Measurements from ENCODE around the gene FYCO1.

FYCO1 gene

DNA sequence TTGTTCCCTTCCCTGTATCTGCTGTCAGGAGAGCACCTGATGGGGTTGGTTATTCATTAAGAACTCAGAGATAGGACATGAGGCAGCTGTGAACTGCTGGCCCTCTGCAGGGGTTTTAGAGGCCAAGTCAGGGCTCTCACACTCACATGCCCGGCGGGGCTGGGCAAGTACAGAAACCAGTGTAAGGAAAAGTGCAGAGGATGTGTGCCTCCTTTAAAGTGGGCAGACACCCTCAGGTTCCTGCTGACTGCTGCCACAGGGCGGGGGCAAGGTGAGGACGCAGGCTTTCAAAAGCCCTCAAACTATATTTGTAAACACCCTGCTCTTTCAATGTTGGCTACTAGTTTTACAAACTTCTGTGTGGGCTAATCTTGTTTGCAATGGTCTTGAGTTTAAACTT, 30.0 kb downstream of the FYCO1 start:
- no peak for DNase-seq (ENCODE audit: low read depth)
- TF ChIP-seq, protein P1, sequence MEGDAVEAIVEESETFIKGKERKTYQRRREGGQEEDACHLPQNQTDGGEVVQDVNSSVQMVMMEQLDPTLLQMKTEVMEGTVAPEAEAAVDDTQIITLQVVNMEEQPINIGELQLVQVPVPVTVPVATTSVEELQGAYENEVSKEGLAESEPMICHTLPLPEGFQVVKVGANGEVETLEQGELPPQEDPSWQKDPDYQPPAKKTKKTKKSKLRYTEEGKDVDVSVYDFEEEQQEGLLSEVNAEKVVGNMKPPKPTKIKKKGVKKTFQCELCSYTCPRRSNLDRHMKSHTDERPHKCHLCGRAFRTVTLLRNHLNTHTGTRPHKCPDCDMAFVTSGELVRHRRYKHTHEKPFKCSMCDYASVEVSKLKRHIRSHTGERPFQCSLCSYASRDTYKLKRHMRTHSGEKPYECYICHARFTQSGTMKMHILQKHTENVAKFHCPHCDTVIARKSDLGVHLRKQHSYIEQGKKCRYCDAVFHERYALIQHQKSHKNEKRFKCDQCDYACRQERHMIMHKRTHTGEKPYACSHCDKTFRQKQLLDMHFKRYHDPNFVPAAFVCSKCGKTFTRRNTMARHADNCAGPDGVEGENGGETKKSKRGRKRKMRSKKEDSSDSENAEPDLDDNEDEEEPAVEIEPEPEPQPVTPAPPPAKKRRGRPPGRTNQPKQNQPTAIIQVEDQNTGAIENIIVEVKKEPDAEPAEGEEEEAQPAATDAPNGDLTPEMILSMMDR (IDR thresholded peaks at IDR 0.05; ENCODE audit: control insufficient read depth, insufficient read depth, low read depth, low read length, missing control alignments) = no peak
- no peak overlapping the region for H3K4me3 ChIP-seq (ENCODE audit: control insufficient read depth, low read depth, low read length)

DNA sequence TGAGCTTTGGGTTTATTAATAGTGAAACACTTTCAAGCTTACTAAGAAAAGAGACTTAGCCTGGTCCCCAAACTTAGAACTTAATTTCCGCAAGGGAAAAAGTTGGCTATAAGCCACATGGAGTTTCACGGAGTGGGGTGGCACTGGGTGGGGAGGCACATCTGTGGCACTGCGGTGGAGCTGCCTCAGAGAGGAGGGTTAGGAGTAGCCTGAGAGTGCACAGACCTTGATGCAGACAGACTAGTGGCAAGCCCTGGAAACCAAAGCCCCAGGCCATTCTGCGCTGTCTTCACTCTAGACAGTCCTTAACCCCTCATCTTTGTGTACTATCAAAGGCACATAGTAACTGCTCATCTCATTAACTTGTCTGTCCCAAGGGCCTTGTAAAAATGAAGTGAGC, 30.4 kb downstream of the FYCO1 start:
- no peak for DNase-seq (ENCODE audit: low read depth)
- TF ChIP-seq, protein P1 (IDR thresholded peaks at IDR 0.05; ENCODE audit: control insufficient read depth, insufficient read depth, low read depth, low read length, missing control alignments) = no peak
- H3K4me3 ChIP-seq (ENCODE audit: control insufficient read depth, low read depth, low read length) = no peak overlapping the region

DNA sequence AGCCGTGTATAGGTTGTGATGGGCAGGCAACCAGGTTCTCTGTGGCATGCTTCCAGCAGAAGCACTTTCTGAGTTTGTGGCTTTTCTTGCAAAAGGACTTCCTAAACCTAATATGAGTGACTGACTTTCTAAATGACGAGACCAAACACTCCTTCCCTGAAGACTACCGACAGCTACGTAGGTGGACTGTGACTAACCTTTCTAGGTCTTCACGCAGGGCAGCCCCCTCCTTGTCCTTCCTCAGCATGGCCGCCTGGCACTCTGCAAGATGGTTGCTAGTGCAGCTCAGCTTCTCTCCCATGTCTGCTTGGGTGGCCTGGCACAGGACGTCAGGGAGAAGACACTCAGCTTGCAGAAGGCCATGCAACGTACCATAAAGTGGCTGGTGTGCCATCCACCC, 31.5 kb downstream of the FYCO1 start:
- TF ChIP-seq, protein P1 (IDR thresholded peaks at IDR 0.05; ENCODE audit: control insufficient read depth, insufficient read depth, low read depth, low read length, missing control alignments) = no peak
- no peak overlapping the region for H3K4me3 ChIP-seq (ENCODE audit: control insufficient read depth, low read depth, low read length)
- no peak for DNase-seq (ENCODE audit: low read depth)

DNA sequence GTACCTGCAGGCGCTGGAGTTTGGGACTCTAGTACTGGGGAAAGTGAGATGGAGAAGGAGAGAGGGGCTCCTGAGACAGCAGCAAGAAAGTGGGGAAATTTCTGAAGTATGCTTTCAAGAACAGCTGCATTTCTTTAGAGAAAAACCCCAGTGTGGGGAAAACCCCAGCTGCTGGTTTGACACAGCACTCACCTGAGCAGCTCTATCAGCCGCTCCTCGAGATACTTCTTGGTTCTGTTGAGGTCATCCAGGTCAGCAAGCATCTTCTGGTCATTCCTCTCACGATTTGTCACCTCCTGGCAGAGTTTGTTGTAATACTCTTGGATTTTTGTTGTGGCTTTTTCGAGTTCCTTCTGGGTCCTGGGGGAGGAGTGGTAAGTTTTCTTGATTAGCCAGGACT, 33.6 kb downstream of the FYCO1 start:
- H3K4me3 ChIP-seq (ENCODE audit: control insufficient read depth, low read depth, low read length) = no peak overlapping the region
- TF ChIP-seq, protein P1 (IDR thresholded peaks at IDR 0.05; ENCODE audit: control insufficient read depth, insufficient read depth, low read depth, low read length, missing control alignments) = no peak
- no peak for DNase-seq (ENCODE audit: low read depth)

DNA sequence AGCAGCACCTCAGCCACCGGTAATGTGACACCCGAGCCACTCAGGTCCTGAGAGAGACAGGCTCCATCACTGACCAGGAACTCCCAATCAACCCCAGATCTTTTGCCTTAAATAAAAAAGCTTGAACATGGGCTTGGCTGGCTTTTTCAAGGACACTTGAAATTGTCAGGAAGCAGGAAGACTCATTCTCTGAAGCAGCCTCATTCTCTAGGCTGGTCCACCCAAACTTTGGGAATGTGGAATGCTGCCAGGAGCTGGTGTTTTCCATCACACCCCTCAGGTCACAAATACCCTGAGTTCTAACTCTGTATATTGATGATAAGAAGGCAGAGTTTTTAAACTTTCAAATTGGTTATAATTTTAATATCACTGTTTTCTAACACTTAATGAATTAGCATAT, 35.3 kb downstream of the FYCO1 start:
- TF ChIP-seq, protein P1 (IDR thresholded peaks at IDR 0.05; ENCODE audit: control insufficient read depth, insufficient read depth, low read depth, low read length, missing control alignments) = no peak
- DNase-seq (ENCODE audit: low read depth) = no peak
- H3K4me3 ChIP-seq (ENCODE audit: control insufficient read depth, low read depth, low read length) = no peak overlapping the region

DNA sequence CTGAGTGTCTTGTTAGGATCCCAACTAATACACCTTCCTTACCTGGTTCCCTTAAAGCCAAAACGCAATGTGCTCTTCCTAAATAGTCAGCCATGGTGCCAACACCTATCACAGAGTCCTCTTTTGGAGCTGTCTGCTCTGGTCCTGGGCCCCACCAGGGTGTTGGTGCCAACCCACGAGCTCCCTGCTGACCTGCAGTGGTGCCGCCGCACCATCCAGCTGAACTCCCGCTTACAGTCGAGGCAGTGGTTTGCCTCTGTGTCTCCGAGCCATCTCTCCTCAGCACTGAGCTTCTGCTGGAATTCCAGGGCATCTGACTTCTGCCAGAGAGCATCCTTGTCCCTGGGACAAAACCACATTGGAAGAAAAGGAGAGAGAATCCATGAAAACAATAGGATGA, 36.4 kb downstream of the FYCO1 start:
- TF ChIP-seq, protein P1 (IDR thresholded peaks at IDR 0.05; ENCODE audit: control insufficient read depth, insufficient read depth, low read depth, low read length, missing control alignments) = no peak
- DNase-seq (ENCODE audit: low read depth) = no peak
- no peak overlapping the region for H3K4me3 ChIP-seq (ENCODE audit: control insufficient read depth, low read depth, low read length)

DNA sequence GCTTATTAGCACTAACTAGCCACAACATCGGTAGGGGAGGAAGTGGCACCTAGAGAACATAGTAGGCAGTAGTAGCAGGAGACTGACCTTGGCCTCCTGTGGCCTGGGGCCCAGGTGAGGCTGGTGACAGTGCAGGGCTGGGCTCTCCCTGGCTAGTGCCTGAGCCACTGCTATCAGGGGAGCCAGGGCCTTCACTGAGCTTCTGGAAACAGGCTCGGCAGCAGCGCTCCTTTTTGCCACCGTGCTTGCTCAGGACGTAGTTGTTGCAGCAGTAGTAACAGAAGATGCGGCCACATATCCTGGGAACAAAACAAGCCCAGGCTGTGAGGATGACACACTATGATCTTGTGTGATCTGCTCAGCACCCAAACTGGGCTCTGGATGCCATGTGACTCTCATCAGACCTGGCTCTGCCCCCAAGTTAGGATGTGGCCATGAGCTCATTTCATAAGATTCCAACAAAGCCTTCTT, 37.3 kb downstream of the FYCO1 start:
- no peak overlapping the region for H3K4me3 ChIP-seq (ENCODE audit: control insufficient read depth, low read depth, low read length)
- TF ChIP-seq, protein P1 (IDR thresholded peaks at IDR 0.05; ENCODE audit: control insufficient read depth, insufficient read depth, low read depth, low read length, missing control alignments) = no peak
- DNase-seq (ENCODE audit: low read depth) = no peak

Data from AG09309 (cell line).